GM12891 (cell line): ENCODE data around the gene HBG2.
A peak's percentile ranks its signal among the peaks of the same experiment; 100 is the strongest.

Experiments
- DNase-seq: peaks from one replicate; pipeline ENCODE4 v3.0.0; 2011; ENCODE audit warnings: low spot score; ENCODE audit not compliant: insufficient read length
- FAIRE-seq: peaks from 2 replicates; lab custom pipeline; 2011; peaks lifted over from hg19 to GRCh38; lab: Jason Lieb, UNC
- PAX5 ChIP-seq: IDR thresholded peaks from 2 replicates; pipeline ENCODE4 v1.6.1; 2011; ENCODE audit warnings: low read length, moderate library complexity, mild to moderate bottlenecking; ENCODE audit not compliant: insufficient read depth, severe bottlenecking
- POLR2A ChIP-seq: IDR thresholded peaks from 2 replicates; pipeline ENCODE4 v1.6.1; 2011; ENCODE audit warnings: low read depth, low read length, control low read depth
- POLR2AphosphoS5 ChIP-seq: IDR thresholded peaks from 2 replicates; pipeline ENCODE4 v1.6.1; 2011; ENCODE audit warnings: low read depth, low read length, control low read depth
- POU2F2 ChIP-seq: IDR thresholded peaks from 2 replicates; pipeline ENCODE4 v1.6.1; 2011; ENCODE audit warnings: low read depth, mild to moderate bottlenecking, control low read depth, low read length, moderate library complexity
- SPI1 ChIP-seq: IDR thresholded peaks from 2 replicates; pipeline ENCODE4 v1.6.1; 2011; ENCODE audit warnings: low read depth, low read length, control low read depth
- TAF1 ChIP-seq: IDR thresholded peaks from 2 replicates; pipeline ENCODE4 v1.6.1; 2011; ENCODE audit warnings: low read depth, low read length, control low read depth

Gene HBG2

DNA sequence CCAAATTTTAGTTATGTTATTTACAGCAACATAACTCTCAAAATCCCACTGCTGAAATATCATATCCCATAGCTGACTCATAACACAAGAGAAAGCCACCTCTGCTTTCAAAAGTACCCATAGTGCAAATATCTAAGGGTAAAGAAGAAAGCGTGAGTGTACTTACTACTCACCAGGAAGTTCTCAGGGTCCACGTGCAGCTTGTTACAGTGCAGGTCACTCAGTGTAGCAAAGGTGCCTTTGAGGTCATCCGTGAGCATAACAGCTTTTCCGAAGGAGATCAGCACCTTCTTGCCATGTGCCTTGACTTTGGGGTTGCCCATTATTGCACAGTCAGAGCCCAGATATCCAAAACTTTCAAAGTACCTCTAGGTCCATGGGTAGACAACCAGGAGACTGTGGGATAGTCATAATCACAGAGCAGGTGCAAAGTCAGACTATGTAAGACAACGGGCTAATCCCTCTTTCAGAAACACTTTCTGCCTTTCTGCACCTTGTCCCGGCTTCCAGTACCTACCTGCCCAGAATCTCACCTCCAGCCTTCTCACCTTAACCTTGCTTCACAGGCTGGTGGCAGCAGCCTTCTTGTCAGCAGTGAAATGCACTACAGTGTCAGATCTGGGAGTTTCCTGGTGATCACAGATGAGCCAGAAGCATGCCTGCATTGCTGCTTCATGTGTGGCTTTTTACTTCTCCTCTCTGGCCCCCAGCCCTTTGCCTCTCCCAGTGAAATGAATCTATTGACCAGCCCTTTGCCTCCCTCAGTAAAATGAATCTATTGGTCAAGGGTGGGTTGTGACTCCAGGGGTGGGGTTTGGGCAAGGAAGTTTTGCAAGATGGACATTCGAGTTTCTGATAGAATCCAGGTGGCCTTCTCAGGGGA lies 11.4 kb downstream of the HBG2 start:
- DNase-seq (no peak), FAIRE-seq (no peak)
- no peak for TF ChIP-seq POLR2AphosphoS5
- TF ChIP-seq TAF1 = no peak
- TF ChIP-seq PAX5 = no peak
- TF ChIP-seq SPI1 = no peak
- TF ChIP-seq POLR2A = no peak
- TF ChIP-seq POU2F2 = no peak

DNA sequence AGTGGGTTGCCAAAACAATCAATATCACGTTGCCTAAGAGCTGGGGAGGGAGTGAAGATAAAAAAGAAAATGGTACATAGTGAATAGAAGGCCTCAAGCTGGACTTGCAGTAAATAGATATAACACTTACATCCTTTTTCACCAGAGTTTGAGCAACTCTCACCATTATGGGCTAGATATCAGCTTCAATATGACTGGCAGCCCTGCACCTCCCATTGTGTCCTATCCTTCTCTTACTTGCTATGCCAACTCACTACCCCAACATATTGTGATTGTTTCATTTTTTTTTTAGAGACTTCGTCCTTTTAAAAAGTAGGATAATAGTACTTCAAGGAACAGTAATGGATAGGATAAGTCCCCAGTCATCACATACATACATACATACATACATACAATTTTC lies 12.4 kb downstream of the HBG2 start:
- TF ChIP-seq SPI1 (no peak), POLR2A (no peak)
- FAIRE-seq (no peak), DNase-seq (no peak)

DNA sequence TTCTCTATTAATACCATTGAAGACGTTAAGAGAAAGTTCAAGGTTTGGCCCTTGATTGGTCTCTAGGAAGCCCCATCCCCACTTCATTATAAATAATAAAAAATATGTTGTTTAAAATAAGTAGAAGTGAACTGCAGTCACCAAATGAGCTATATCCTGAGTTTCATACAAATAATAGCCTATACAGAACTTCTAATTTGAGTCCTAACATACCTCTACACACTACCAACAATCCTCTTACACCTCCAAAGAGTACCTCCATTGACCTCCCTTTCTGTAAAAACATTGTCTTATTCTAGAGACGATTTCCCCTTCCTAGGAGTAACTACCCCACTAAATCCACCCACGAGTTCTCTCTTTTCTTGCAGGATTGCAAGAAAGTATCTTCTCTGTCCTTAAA lies 13.1 kb downstream of the HBG2 start:
- DNase-seq = no peak
- no peak for FAIRE-seq
- TF ChIP-seq POLR2A (no peak), SPI1 (no peak), POU2F2 (no peak), PAX5 (no peak), POLR2AphosphoS5 (no peak), TAF1 (no peak)

DNA sequence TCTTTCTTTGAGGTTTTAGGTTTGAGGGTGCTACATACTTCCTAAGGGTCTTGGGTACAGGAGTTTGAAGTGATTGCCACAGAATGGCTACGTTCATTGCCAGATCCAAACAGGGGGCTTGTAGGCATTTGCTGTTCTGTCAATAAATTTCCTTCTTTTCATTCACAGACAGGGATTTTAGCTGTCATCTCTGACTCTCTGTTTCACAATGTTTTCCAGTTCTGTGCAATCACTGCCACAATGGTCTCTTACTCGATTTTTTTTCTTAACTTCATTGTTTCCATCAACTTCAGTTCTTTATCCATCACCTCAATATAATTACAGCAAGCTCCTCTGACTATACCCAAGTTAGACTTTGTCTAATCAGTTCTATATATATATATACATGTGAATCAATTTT lies 14.1 kb downstream of the HBG2 start:
- no peak for TF ChIP-seq PAX5
- no peak for TF ChIP-seq POLR2A
- no peak for TF ChIP-seq POU2F2
- TF ChIP-seq POLR2AphosphoS5 = no peak
- TF ChIP-seq SPI1 = no peak
- TF ChIP-seq TAF1 = no peak
- no peak for FAIRE-seq

DNA sequence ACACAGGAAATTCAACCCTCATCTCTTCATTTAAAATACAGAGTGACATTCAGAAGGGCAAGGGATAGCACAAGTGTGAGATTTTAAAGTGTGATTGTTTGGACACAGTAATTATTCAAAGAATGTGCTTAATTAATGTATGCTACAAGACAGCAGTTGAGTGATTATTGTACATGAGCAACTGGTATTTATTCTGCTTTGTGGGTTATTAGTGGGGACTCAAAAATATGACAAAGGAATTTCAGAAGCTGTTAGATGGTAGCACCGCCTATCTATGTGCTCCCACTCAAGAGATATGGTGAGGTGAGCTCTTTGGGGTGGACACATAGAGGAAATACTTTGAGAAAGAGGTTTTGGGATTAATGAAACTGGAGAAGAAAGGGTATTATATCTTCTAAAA lies 14.5 kb downstream of the HBG2 start:
- TF ChIP-seq POLR2AphosphoS5 (no peak), POU2F2 (no peak), SPI1 (no peak), PAX5 (no peak), POLR2A (no peak), TAF1 (no peak)
- DNase-seq = no peak
- FAIRE-seq = no peak

More for the DNA sequence above, 14.1 kb downstream of the HBG2 start:
- DNase-seq = no peak

DNA sequence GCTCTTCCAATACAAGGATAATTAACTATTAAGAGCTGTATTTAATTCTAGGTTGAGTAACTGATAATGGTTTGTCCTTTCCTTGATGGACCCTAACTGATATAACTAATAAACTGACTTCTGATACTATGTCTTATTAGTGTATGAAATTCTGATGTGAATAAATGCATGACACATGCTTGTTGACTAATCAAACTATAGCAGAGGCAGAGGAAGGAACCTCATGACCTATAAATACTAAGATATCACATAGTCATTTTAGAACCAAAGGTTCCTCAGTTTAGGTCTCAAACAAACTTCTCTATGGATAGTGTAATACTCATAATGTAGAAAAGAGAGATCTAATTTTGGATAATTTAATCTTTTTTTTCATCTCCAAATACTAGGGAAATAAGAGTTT lies 15.5 kb downstream of the HBG2 start:
- FAIRE-seq (no peak), DNase-seq (no peak)
- TF ChIP-seq POLR2AphosphoS5 (no peak), PAX5 (no peak), TAF1 (no peak), POU2F2 (no peak), SPI1 (no peak), POLR2A (no peak)

DNA sequence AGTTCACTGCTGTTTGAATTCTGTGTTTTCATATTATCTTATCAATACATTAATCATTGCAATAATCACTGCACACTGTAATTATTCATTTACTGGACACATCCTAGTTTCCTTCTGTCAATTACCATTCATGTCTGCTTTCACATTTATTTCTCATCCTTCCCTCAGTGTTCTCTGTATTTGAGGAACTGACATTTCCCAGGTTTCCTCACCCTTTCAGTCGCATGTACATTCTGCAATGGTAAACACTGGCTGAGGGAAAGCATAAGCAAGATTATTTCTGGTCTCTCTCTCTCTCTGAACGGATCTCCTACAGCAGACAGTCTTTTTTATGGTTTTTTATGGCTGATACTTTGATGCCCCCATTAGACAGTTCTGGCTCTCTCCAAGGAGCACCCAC lies 16.1 kb downstream of the HBG2 start:
- no peak for DNase-seq
- FAIRE-seq = no peak
- TF ChIP-seq POLR2A (no peak), TAF1 (no peak)

DNA sequence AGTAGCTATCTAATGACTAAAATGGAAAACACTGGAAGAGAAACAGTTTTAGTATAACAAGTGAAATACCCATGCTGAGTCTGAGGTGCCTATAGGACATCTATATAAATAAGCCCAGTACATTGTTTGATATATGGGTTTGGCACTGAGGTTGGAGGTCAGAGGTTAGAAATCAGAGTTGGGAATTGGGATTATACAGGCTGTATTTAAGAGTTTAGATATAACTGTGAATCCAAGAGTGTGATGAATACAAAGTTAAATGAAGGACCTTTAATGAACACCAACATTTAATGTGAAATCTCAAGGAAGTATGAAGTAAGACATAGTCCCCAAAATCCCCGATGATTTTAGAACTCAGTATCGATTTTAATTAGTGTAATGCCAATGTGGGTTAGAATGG lies 17.2 kb downstream of the HBG2 start:
- no peak for DNase-seq
- TF ChIP-seq TAF1 (no peak), POU2F2 (no peak), POLR2A (no peak), POLR2AphosphoS5 (no peak), SPI1 (no peak), PAX5 (no peak)

DNA sequence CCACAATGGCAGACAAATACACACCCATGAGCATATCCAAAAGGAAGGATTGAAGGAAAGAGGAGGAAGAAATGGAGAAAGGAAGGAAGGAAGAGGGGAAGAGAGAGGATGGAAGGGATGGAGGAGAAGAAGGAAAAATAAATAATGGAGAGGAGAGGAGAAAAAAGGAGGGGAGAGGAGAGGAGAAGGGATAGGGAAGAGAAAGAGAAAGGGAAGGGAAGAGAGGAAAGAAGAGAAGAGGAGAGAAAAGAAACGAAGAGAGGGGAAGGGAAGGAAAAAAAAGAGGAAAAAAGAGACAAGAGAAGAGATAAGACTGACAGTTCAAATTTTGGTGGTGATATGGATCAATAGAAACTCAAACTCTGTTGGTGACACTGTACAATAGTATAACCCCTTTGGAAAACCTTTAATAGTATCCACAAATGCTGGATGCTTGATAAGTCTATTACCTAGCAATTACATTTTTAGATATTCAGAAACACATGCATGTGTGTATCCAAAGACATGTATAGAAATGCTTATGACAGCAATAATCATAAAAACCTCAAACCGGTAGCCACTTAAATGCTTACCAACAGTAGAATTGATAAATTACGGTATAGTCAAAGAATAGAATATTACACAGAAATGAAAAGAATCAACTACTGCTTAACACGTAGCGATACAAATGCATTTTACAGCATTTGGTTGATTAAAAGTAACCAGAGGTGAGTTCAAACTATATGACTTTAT lies 19.1 kb downstream of the HBG2 start:
- DNase-seq = no peak
- no peak for FAIRE-seq
- TF ChIP-seq POLR2AphosphoS5 = no peak
- TF ChIP-seq TAF1 = no peak
- TF ChIP-seq PAX5 = no peak
- no peak for TF ChIP-seq POLR2A
- no peak for TF ChIP-seq SPI1
- no peak for TF ChIP-seq POU2F2

More for the DNA sequence above, 17.2 kb downstream of the HBG2 start:
- no peak for FAIRE-seq

DNA sequence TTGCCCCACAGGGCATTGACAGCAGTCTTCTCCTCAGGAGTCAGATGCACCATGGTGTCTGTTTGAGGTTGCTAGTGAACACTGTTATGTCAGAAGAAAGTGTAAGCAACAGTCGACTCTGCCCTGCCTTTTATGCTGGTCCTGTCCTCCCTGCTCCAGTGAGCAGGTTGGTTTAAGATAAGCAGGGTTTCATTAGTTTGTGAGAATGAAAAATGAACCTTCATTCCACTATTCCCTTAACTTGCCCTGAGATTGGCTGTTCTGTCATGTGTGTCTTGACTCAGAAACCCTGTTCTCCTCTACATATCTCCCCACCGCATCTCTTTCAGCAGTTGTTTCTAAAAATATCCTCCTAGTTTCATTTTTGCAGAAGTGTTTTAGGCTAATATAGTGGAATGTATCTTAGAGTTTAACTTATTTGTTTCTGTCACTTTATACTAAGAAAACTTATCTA lies 20.2 kb downstream of the HBG2 start, which contains the start of gene HBD:
Gene HBD (minus strand): TSS at position 103 of the 454 bp plus-strand sequence. CDS start 50 bp downstream, at position 53.
- no peak for TF ChIP-seq TAF1
- no peak for TF ChIP-seq PAX5
- no peak for TF ChIP-seq POLR2AphosphoS5
- no peak for TF ChIP-seq POLR2A
- no peak for TF ChIP-seq SPI1
- TF ChIP-seq POU2F2 = no peak
- peak; percentile 76 for FAIRE-seq
- DNase-seq = no peak
